Activated B cell treated with CpG ODN at 0.5 μM for 24 hours (primary cell): Measurements from ENCODE around the gene ADGRL1. TPM values are rescaled to one million over a fixed set of nuclear protein-coding genes. Genes with fewer than 3 reads are reported as not detected.

Experiments used
- ATAC-seq: fragments of 200-7000 bp; cut with Tn5 transposase; one replicate; pipeline ENCODE4 v1.10.0; 2021; ENCODE audit warnings: low read depth, mild to moderate bottlenecking, moderate library complexity
- CTCF ChIA-PET: fragments of 350-600 bp; sonication (Branson Sonifier 250); formaldehyde crosslinking; loops from one replicate; lab custom pipeline; 2021; ENCODE audit warnings: antibody characterized with exemption; lab: Charles Lee
- POLR2A ChIA-PET: fragments of 350-600 bp; sonication (Branson Sonifier 250); formaldehyde crosslinking; loops from one replicate; lab custom pipeline; 2021; ENCODE audit warnings: antibody characterized with exemption; lab: Charles Lee
- DNase-seq: peaks from one replicate; pipeline ENCODE4 v3.0.0; 2022
- H3K27ac Mint-ChIP-seq: one replicate; pipeline ENCODE4 v1.8.0; 2020; ENCODE audit warnings: mixed read lengths
- H3K27me3 Mint-ChIP-seq: one replicate; pipeline ENCODE4 v1.8.0; 2021; ENCODE audit warnings: mixed read lengths
- H3K36me3 Mint-ChIP-seq: one replicate; pipeline ENCODE4 v1.8.0; 2021; ENCODE audit warnings: low read depth, mixed read lengths
- H3K4me1 Mint-ChIP-seq: one replicate; pipeline ENCODE4 v1.8.0; 2021; ENCODE audit warnings: mixed read lengths
- H3K4me3 Mint-ChIP-seq: one replicate; pipeline ENCODE4 v1.8.0; 2020; ENCODE audit warnings: mild to moderate bottlenecking, mixed read lengths
- H3K9me3 Mint-ChIP-seq: one replicate; pipeline ENCODE4 v1.8.0; 2020; ENCODE audit warnings: mixed read lengths
- CTCF ChIP-seq: fragments of 200-600 bp; IDR thresholded peaks from one replicate; pipeline ENCODE4 v1.8.0; 2022; ENCODE audit warnings: antibody characterized with exemption, mild to moderate bottlenecking
- intact Hi-C: fragments of 100-400 bp; cut with micrococcal nuclease; formaldehyde crosslinking; loops from one replicate; pipeline ENCODE4 v1.15.1; 2024
- total RNA-seq: library from RNA; stranded (reverse); gene quantifications from 2 replicates; pipeline ENCODE4 v1.2.3, GENCODE V29; 2022

Gene ADGRL1
- total RNA-seq, 1 donor from 2014 or later = 1.4 TPM

DNA sequence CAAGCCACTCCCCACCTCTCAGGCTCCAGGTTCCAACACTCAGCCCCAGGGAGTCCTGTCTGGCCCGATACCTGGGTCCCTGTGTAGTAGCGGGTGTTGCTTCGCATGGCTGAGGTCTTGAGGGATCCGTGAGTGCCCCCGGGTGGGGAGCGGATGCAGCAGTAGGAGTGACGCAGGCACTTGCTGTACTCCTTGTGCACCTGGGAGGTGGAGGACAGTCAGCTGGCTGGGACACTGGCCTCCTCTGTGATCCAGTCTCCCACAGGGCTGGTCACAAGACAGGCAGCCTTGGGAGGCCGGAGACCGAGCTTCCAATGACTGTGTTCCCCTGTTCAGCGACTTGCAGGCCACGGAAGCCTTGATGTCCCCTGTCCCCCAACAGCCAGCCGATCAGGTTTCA is 53.3 kb downstream of the ADGRL1 start:
- intact Hi-C loops = no loop called here
- POLR2A ChIA-PET = interaction anchor here (0.7 kb wide), 1 partner anchor 125 kb away, joined by 7 read pairs; no protein-coding TSS in a partner anchor
- peaks cover 6% of the 10 kb centered on the region for H3K36me3 Mint-ChIP-seq
- TF ChIP-seq CTCF = no peak
- no peak for DNase-seq
- ATAC-seq = no peak
- no peaks in the 10 kb centered on the region for H3K9me3 Mint-ChIP-seq
- H3K4me1 Mint-ChIP-seq = peaks cover 19% of the 10 kb centered on the region
- no peaks in the 10 kb centered on the region for H3K27me3 Mint-ChIP-seq
- H3K4me3 Mint-ChIP-seq = no peak overlapping the region
- no peak overlapping the region for H3K27ac Mint-ChIP-seq
- CTCF ChIA-PET = no interaction called here

DNA sequence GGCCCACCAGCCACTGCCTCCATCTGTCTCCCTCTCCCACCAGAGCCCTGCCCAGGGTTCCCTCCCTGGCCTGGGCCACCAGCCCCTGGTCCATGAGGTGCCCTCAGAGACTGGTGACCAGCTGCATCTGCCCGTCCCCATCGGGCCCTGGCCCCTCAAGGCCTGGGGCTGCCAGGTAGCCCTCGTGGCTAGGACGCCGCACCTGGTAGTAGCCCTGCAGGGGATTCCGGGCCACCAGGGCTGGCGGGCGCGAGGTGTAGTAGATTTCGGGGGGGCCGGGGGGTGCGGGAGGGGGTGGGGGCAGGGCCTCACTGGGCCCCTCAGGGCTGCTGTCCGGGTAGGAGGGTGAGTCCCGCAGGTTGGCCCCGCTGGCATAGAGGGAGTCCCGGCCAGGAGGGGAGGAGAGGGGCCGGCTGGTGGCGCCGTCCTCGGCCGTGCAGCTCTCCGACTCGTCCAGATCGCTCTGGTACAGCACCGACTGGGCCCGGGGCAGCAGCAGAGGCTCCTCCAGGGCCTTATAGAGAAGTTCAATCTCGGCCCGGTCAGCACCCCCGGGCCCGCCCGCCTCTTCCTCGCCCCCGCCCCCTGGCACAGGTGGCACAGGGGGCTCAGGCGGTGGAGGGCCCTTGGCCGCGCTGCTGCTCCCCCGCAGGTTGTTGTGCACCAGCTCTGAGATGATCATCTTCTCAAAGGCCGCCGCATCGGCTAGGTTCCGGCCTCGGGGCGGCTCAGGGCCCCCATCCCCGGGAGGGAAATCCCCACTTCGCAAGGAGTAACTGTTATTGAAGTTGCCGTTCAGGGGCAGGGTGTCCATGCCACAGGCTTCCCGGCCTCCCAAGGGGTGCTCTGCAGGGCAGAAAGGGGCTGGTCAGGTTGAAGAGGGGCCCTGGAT is 55.0 kb downstream of the ADGRL1 start:
- Mint-ChIP-seq H3K36me3 (peaks cover 3% of the 10 kb centered on the region), H3K27ac (no peak overlapping the region), H3K4me3 (no peak overlapping the region), H3K27me3 (no peaks in the 10 kb centered on the region), H3K4me1 (peaks cover 20% of the 10 kb centered on the region), H3K9me3 (no peaks in the 10 kb centered on the region)
- POLR2A ChIA-PET = no interaction called here
- intact Hi-C loops = no loop called here
- TF ChIP-seq CTCF = no peak
- DNase-seq = no peak
- ATAC-seq = no peak
- CTCF ChIA-PET = interaction anchor here (1.5 kb wide), 1 partner anchor 14 kb away, joined by 3 read pairs; the partner anchor contains the start of gene ASF1B

DNA sequence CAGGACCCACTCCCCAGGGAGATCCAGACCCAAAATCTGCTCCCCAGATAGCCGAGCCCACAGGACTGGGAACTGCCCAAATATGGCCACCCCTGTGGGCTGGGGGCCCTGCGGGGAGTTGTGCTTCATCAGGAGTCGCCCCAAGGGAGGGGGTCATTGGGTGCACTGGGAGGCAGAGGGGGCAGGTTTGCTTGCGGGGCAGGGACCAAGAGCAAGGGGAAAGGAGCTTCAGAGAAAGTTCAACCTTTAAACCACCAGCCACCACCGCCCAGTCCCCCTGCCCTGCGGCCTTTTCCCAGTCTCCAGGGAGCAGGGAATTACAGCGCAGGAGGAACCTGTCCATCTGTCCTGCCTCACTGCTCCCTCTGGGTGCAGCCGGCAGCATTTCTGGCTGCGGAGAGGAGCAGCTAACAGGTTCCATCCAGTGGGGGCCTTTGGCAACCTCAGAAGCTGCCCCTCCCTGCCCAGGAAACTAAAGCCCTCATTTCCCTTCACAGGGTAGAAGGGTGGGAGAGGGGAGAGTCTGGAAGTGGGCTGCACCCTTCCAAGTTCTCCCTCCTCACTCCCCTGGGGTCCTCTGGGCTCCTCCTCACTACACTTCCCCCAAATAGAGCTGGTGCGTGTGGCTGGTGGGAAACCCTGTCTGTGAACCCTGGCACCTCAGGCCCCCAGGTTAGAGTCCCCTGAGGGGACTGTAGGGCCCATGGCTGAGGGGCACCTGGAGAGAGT is 55.8 kb downstream of the ADGRL1 start:
- ChIA-PET CTCF (interaction anchor here (1.5 kb wide), 1 partner anchor 14 kb away, joined by 3 read pairs; the partner anchor contains the start of gene ASF1B), POLR2A (interaction anchor here (0.6 to 0.7 kb wide), 2 partner anchors 8 to 366 kb away, joined by 3 to 8 read pairs; no protein-coding TSS in a partner anchor)
- H3K9me3 Mint-ChIP-seq = no peaks in the 10 kb centered on the region
- no peak for DNase-seq
- no peak overlapping the region for H3K4me3 Mint-ChIP-seq
- no peak for ATAC-seq
- no peak overlapping the region for H3K27ac Mint-ChIP-seq
- intact Hi-C loops = no loop called here
- TF ChIP-seq CTCF = no peak
- peaks cover 22% of the 10 kb centered on the region for H3K4me1 Mint-ChIP-seq
- H3K27me3 Mint-ChIP-seq = no peaks in the 10 kb centered on the region
- H3K36me3 Mint-ChIP-seq = peaks cover 3% of the 10 kb centered on the region

GRCh38 chr19:14149509-14149994 is 56.4 kb downstream of the ADGRL1 start:
- peak overlapping the region; percentile 70 for H3K4me3 Mint-ChIP-seq
- no peaks in the 10 kb centered on the region for H3K27me3 Mint-ChIP-seq
- DNase-seq (peak; percentile 23), ATAC-seq (peak; percentile 51)
- intact Hi-C loops = no loop called here
- H3K27ac Mint-ChIP-seq = peak overlapping the region; percentile 56
- H3K36me3 Mint-ChIP-seq = no peaks in the 10 kb centered on the region
- peaks cover 22% of the 10 kb centered on the region for H3K4me1 Mint-ChIP-seq
- ChIA-PET POLR2A (interaction anchor here (0.6 to 0.7 kb wide), 2 partner anchors 8 to 365 kb away, joined by 3 to 8 read pairs; no protein-coding TSS in a partner anchor), CTCF (interaction anchor here (1.5 kb wide), 1 partner anchor 13 kb away, joined by 3 read pairs; the partner anchor contains the start of gene ASF1B)
- no peak for TF ChIP-seq CTCF
- H3K9me3 Mint-ChIP-seq = no peaks in the 10 kb centered on the region
